Measurements from ENCODE around the gene APMAP.
"Not testable (repeated sequence)": the region's sequence is repeated elsewhere in the genome, so short reads cannot be mapped to it uniquely, and the experiment has no call there.

Gene APMAP

GRCh38 chr20:24950128-24950835, 42.3 kb downstream of the APMAP start:
- DNase-seq, result no peak

GRCh38 chr20:24949756-24950127, 42.8 kb downstream of the APMAP start:
- DNase-seq, result peak; percentile 31

GRCh38 chr20:24948939-24949679, 43.4 kb downstream of the APMAP start, which contains the start of gene CST7:
Gene CST7 (plus strand): TSS chr20:24949269. CDS start chr20:24949506, 237 bp downstream.
- peak; percentile 88 for DNase-seq

- DNase-seq, result not testable (repeated sequence)
These were observed 44.1 kb downstream of the APMAP start for GRCh38 chr20:24948396-24948938.

- DNase-seq, result not testable (repeated sequence)
These were observed 46.2 kb downstream of the APMAP start for GRCh38 chr20:24946376-24946775.

- no peak for DNase-seq
These were observed 48.8 kb downstream of the APMAP start for GRCh38 chr20:24943731-24944130.

GRCh38 chr20:24943196-24943595, 49.4 kb downstream of the APMAP start:
- DNase-seq, result no peak

GRCh38 chr20:24942679-24943078, 49.9 kb downstream of the APMAP start:
- DNase-seq, result no peak

GRCh38 chr20:24939036-24939435, 53.5 kb downstream of the APMAP start:
- no peak for DNase-seq

- no peak for DNase-seq
These were observed 54.1 kb downstream of the APMAP start for GRCh38 chr20:24938498-24938897.

- DNase-seq, result no peak
These were observed 55.0 kb downstream of the APMAP start for GRCh38 chr20:24937579-24937978.

GRCh38 chr20:24936526-24937407, 55.8 kb downstream of the APMAP start:
- DNase-seq, result no peak

- no peak for DNase-seq
These were observed 56.6 kb downstream of the APMAP start for GRCh38 chr20:24935766-24936525.

GRCh38 chr20:24935140-24935539, 57.4 kb downstream of the APMAP start:
- no peak for DNase-seq

- DNase-seq, result no peak
These were observed 57.8 kb downstream of the APMAP start for GRCh38 chr20:24934716-24935115.

GRCh38 chr20:24934101-24934661, 58.4 kb downstream of the APMAP start:
- DNase-seq, result no peak

- no peak for DNase-seq
These were observed 59.2 kb downstream of the APMAP start for GRCh38 chr20:24933266-24933908.

- DNase-seq, result peak; percentile 19
These were observed 60.7 kb downstream of the APMAP start for GRCh38 chr20:24931893-24932292.

- DNase-seq, result not testable (repeated sequence)
These were observed 61.5 kb downstream of the APMAP start for GRCh38 chr20:24930724-24931688.
